Tibial nerve (tissue), 4 donors: ENCODE data around the gene DNMT3B. TPM values are rescaled to one million over a fixed set of nuclear protein-coding genes. Genes with fewer than 3 reads are reported as not detected.

Source experiments
- DNase-seq, 2 donors: peaks; one replicate each; pipeline ENCODE4 v3.0.0-alpha.2; 2019; ENCODE audit warnings: low spot score in 2 of 2
- H3K27ac ChIP-seq, 4 donors: fragments of 200-600 bp; sonication (generic) in 3 of 4; one replicate each; pipeline ENCODE4 v1.5.1; 2017 to 2019; ENCODE audit warnings: mild to moderate bottlenecking in 1 of 4
- H3K27me3 ChIP-seq, 2 donors: fragments of 200-600 bp; sonication (generic) in 1 of 2; one replicate each; pipeline versions ENCODE4 v1.5.1 to v1.6.0; 2017 to 2019
- H3K36me3 ChIP-seq, 3 donors: fragments of 200-600 bp; sonication (generic); one replicate each; pipeline ENCODE4 v1.5.1; 2018 to 2019
- H3K4me1 ChIP-seq, 4 donors: fragments of 200-600 bp; sonication (generic) in 3 of 4; one replicate each; pipeline ENCODE4 v1.5.1; 2017 to 2019
- H3K4me3 ChIP-seq, 4 donors: fragments of 200-600 bp; sonication (generic) in 3 of 4; one replicate each; pipeline ENCODE4 v1.5.1; 2017 to 2019; ENCODE audit warnings: mild to moderate bottlenecking in 1 of 4, moderate library complexity in 1 of 4
- H3K9me3 ChIP-seq, 4 donors: fragments of 200-600 bp; sonication (generic) in 3 of 4; one replicate each; pipeline ENCODE4 v1.5.1; 2017 to 2019
- EP300 ChIP-seq, 2 donors: sonication (generic); formaldehyde crosslinking; IDR thresholded peaks; one replicate each; pipeline ENCODE4 v1.6.1; 2017; ENCODE audit warnings: antibody characterized with exemption in 2 of 2, mild to moderate bottlenecking in 1 of 2
- POLR2A ChIP-seq, 2 donors: fragments of 450-650 bp; IDR thresholded peaks; one replicate each; pipeline ENCODE4 v1.6.1; 2017; ENCODE audit warnings: antibody characterized with exemption in 2 of 2, mild to moderate bottlenecking in 2 of 2, moderate library complexity in 2 of 2
- WGBS, 2 donors: methylation state at CpG; one replicate each; pipeline ENCODE4 v1.1.5; 2018; 5-methylcytosine and 5-hydroxymethylcytosine counted together
- total RNA-seq, 4 donors: library from RNA; depleted of rRNA; stranded (reverse); fragments of >200 nt; gene quantifications; one replicate each; pipeline ENCODE4 v1.1.0, GENCODE V29; 2016
- TF ChIP-seq, protein P1 (sequence below), 5 experiments: fragments of 200-600 bp in 3 of 5; fragments of 450-650 bp in 2 of 5; sonication (generic) in 3 of 5; IDR thresholded peaks; one replicate each; pipeline ENCODE4 v1.5.1; 2016 to 2019; ENCODE audit warnings: antibody characterized with exemption in 5 of 5, mild to moderate bottlenecking in 3 of 5, moderate library complexity in 2 of 5

The DNMT3B gene
- total RNA-seq, 4 donors from 2014 or later: 1.0 to 1.5 (median 1.3) TPM

DNA sequence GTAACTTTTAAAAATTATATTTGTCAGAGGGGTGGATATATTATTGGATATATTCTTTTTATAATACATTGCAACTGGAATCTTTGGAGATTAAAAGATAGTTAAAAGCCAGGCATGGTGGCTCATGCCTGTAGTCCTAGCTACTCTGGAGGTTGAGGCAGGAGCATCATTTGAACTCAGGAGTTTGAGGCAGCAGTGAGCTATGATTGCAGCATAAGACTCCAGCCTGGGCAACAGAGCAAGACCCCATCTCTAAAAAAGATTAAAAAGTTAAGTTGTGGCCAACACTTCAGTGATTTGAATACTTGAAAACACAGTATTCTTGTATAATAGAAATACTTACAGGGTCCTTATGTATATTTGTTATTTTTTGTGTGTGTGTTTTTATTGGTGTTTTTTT lies 72.8 kb downstream of the DNMT3B start:
- no peak for DNase-seq
- H3K4me1 ChIP-seq: peaks cover 0 to 15% (median 2%) of the 10 kb centered on the region in 4 donors
- TF ChIP-seq EP300 (IDR thresholded peaks at IDR 0.05) (no peak), POLR2A (IDR thresholded peaks at IDR 0.05) (no peak)
- TF ChIP-seq, protein P1, sequence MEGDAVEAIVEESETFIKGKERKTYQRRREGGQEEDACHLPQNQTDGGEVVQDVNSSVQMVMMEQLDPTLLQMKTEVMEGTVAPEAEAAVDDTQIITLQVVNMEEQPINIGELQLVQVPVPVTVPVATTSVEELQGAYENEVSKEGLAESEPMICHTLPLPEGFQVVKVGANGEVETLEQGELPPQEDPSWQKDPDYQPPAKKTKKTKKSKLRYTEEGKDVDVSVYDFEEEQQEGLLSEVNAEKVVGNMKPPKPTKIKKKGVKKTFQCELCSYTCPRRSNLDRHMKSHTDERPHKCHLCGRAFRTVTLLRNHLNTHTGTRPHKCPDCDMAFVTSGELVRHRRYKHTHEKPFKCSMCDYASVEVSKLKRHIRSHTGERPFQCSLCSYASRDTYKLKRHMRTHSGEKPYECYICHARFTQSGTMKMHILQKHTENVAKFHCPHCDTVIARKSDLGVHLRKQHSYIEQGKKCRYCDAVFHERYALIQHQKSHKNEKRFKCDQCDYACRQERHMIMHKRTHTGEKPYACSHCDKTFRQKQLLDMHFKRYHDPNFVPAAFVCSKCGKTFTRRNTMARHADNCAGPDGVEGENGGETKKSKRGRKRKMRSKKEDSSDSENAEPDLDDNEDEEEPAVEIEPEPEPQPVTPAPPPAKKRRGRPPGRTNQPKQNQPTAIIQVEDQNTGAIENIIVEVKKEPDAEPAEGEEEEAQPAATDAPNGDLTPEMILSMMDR (IDR thresholded peaks at IDR 0.05): no peak
- no peak overlapping the region for H3K27ac ChIP-seq
- no peak overlapping the region for H3K4me3 ChIP-seq
- H3K36me3 ChIP-seq: peaks cover 0 to 67% (median 12%) of the 10 kb centered on the region in 3 donors
- no peaks in the 10 kb centered on the region for H3K9me3 ChIP-seq
- H3K27me3 ChIP-seq: no peaks in the 10 kb centered on the region

DNA sequence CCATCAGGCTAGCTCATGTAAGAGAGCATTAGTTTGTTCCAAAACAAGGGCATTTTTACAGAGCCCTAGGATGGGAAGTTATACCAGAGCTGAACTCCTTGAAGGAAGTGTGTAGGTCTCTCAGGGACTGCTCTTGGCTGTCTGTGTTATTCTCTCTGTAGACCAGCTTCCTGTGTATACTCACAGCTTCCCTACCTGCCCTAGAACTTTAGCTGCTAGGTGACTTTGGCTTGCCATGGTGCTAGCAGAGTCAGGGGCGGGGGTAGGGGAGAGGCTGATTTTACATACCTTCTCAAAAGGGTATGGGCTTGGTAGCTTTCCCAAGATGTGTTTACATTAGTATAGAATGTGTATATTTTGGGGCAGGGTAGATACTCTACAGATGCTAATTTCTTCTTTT lies 75.0 kb downstream of the DNMT3B start:
- H3K4me1 ChIP-seq: peaks cover 0 to 7% (median 0%) of the 10 kb centered on the region in 4 donors
- DNase-seq: no peak
- H3K4me3 ChIP-seq: no peak overlapping the region
- H3K27me3 ChIP-seq: no peaks in the 10 kb centered on the region
- no peak overlapping the region for H3K27ac ChIP-seq
- H3K36me3 ChIP-seq: peaks cover 0 to 76% (median 20%) of the 10 kb centered on the region in 3 donors
- TF ChIP-seq POLR2A (IDR thresholded peaks at IDR 0.05) (no peak), EP300 (IDR thresholded peaks at IDR 0.05) (no peak)
- TF ChIP-seq, protein P1 (IDR thresholded peaks at IDR 0.05): no peak
- H3K9me3 ChIP-seq: no peaks in the 10 kb centered on the region
- WGBS, 2 donors: 41 to 67% methylated on average over 1 of the region's 1 CpG

DNA sequence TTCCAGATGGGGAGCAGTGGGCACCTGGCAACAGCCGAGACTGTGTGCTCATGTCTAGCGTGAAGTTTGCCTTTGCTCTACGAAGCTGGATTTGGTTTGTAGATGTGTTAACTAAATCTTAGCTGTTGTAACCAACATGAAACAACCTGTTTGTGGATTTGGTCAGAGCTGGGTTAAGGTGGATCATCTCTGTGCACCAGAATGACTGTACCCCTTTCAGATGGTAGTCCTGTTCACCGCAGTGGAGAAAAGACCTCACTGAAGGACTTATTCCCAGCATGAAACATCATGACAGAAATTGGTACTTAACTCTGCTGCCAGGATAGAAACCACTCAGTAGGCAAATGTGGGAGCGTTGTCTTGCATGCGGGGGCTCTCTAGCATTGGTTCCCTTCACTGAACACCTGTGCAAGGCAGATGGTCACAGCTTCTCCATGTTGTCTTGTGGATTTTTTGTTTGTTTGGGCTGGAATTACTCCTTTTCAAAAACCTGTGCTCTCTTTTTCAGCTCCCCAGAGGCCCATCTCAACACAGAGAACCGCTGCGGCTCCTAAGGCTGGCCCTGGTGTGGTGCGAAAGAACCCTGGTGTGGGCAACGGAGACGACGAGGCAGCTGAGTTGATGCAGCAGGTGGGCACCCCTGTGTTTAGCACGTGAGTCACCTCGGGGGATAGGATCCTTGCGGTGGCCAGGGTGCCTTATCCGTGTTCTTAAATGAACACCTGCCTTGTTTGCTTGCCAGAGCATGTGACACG lies 77.2 kb downstream of the DNMT3B start:
- Histone ChIP-seq H3K9me3 (no peaks in the 10 kb centered on the region), H3K36me3 (peaks cover 0 to 83% (median 20%) of the 10 kb centered on the region in 3 donors), H3K27me3 (no peaks in the 10 kb centered on the region), H3K27ac (no peak overlapping the region), H3K4me3 (no peak overlapping the region), H3K4me1 (no peaks in the 10 kb centered on the region)
- TF ChIP-seq, protein P1 (IDR thresholded peaks at IDR 0.05): no peak
- no peak for TF ChIP-seq EP300 (IDR thresholded peaks at IDR 0.05)
- 91 to 95% methylated on average over 17 of the region's 17 CpGs for WGBS, 2 donors
- no peak for DNase-seq

DNA sequence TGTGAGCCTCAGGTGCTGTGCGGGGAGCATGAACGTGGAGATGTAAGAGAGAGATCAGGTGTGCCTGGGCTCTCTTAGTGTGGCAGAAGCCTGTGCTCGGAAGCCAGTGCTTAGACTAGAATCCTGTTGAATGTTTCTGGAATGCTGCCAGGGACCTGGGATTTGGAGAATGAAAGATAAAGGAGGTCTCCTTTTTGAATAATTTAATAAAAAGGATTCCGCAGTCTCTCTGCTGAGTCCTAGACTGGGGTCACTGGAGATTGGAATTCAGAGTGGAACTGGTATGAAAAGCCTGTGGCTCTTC lies 77.7 kb downstream of the DNMT3B start:
- peaks cover 0 to 88% (median 20%) of the 10 kb centered on the region in 3 donors for H3K36me3 ChIP-seq
- WGBS, 2 donors: 84 to 90% methylated on average over 4 of the region's 4 CpGs
- no peak overlapping the region for H3K27ac ChIP-seq
- TF ChIP-seq, protein P1 (IDR thresholded peaks at IDR 0.05): no peak
- no peak for TF ChIP-seq EP300 (IDR thresholded peaks at IDR 0.05)
- TF ChIP-seq POLR2A (IDR thresholded peaks at IDR 0.05): no peak
- no peaks in the 10 kb centered on the region for H3K4me1 ChIP-seq
- no peak for DNase-seq
- no peaks in the 10 kb centered on the region for H3K27me3 ChIP-seq
- no peaks in the 10 kb centered on the region for H3K9me3 ChIP-seq
- no peak overlapping the region for H3K4me3 ChIP-seq

DNA sequence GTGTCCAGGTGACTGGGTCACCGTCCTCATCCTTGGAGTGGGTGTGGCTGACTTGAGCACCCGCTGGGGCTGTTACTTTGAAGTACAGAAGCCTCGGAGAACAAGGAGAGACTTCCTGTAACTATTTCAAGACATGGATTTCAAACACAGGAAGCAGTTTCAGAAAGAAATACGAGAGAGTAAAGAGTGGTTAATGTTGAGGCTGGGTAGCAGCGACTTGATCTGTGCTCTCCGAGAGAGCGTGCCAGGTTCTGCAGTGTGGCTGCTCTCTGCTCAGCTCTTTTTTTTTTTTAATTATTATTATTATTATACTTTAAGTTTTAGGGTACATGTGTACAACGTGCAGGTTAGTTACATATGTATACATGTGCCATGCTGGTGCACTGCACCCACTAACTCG lies 79.0 kb downstream of the DNMT3B start:
- H3K4me1 ChIP-seq: no peaks in the 10 kb centered on the region
- no peak overlapping the region for H3K27ac ChIP-seq
- H3K27me3 ChIP-seq: no peaks in the 10 kb centered on the region
- H3K36me3 ChIP-seq: peaks cover 0 to 92% (median 20%) of the 10 kb centered on the region in 3 donors
- DNase-seq: no peak
- TF ChIP-seq POLR2A (IDR thresholded peaks at IDR 0.05): no peak
- TF ChIP-seq, protein P1 (IDR thresholded peaks at IDR 0.05): no peak
- H3K9me3 ChIP-seq: no peaks in the 10 kb centered on the region
- no peak overlapping the region for H3K4me3 ChIP-seq
- WGBS, 2 donors: 74 to 78% methylated on average over 9 of the region's 9 CpGs
